ENCODE measurements around the gene VAPA.

Gene VAPA, protein sequence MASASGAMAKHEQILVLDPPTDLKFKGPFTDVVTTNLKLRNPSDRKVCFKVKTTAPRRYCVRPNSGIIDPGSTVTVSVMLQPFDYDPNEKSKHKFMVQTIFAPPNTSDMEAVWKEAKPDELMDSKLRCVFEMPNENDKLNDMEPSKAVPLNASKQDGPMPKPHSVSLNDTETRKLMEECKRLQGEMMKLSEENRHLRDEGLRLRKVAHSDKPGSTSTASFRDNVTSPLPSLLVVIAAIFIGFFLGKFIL

DNA sequence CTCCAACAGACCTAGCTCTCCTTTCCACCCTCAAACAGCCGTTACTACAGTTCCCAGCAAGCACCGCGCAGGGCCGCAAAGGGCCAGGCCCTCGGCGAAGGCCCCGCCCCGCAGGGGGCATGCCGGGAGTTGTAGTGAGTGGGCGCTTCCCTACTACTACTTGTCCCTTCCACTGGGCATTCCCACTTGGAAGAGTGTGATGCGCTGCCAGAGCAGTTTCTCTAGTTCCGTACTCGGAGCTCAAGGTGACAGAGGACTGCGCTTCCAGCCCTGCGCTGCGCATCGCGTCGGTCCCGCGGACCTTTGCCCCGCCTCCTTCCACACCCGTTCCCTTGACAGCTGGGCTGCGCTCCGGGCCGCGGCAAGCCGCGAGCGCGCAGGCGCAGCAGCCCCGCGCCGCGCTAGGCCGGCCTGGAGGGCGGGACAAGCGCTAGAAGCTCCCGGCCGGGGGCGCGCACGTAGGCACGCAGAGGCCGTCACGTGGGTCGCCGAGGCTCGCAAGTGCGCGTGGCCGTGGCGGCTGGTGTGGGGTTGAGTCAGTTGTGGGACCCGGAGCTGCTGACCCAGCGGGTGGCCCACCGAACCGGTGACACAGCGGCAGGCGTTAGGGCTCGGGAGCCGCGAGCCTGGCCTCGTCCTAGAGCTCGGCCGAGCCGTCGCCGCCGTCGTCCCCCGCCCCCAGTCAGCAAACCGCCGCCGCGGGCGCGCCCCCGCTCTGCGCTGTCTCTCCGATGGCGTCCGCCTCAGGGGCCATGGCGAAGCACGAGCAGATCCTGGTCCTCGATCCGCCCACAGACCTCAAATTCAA is at the start of gene VAPA:
Gene VAPA, plus strand, starts transcription at position 491 of the 808 bp plus-strand sequence. Its CDS starts 241 bp downstream, at position 732.
- peak; percentile 60 for DNase-seq

DNA sequence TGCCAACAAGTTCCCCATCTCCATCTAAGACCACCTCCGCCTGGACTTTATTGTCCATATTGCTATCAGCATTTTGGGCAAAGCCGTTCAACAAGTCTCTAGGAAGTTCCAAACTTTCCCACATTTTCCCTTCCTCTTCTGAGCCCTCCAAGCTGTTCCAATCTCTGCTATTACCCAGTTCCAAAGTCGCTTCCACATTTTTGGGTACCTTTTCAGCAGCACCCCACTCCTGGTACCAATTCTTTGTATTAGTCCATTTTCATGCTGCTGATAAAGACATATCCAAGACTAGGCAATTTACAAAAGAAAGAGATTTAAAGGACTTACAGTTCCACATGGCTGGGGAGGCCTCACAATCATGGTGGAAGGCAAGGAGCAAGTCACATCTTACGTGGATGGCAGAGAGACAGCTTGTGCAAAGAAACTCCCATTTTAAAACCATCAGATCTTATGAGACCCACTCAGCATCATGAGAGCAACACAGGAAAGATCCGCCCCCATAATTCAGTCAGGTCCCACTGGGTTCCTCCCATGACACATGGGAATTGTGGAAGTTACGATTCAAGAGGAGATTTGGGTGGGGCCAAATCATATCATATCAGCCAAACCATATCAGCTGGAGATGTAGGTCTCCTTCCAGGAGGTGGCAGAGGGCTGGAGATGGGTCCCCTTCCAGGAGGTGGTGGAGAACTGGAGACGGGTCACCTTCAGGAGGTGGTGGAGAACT is 47.9 kb upstream of the VAPA start:
- DNase-seq = no peak

DNA sequence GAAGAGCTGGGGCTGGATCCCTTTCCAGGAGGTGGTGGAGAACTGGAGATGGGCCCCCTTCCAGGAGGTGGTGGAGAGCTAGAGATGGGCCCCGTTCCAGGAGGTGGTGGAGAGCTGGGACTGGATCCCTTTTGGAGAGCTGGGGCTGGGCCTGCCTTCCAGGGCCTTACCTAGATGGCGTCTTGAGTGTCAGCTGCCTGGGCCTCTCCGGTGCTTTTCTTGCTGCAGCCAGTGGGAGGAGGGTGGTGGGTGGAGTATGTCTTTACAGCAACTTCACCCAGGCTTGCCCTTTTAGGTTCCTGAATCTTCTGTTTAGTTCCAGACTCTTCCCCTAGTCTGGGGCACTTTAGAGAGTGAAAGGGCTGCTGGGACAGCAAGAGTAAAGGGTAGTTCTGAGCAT is 47.2 kb upstream of the VAPA start:
- no peak for DNase-seq

DNA sequence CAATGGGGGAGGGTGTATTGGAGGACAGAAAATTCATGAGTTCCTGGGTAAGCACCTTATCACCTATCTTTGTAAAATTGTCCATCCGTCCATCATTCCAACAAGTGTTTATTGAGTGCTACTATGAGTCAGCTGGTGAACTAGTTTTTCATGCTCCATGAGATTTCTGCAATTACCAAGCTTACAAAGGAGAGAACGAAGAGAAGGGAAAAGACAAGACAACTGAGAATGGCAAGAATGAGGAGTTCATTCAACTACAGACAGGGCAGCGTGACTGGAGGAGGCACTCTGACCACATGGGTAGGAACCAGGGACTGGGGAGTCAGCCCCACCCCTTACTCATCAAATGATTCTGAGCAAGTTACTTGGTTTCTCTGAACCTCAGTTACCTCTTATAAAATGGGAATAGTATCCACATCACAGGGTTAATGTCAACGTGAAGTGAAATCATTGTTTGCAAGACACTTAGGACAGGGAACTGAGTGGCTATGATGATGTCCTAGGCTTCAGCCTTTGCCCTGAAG is 46.7 kb upstream of the VAPA start:
- no peak for DNase-seq

DNA sequence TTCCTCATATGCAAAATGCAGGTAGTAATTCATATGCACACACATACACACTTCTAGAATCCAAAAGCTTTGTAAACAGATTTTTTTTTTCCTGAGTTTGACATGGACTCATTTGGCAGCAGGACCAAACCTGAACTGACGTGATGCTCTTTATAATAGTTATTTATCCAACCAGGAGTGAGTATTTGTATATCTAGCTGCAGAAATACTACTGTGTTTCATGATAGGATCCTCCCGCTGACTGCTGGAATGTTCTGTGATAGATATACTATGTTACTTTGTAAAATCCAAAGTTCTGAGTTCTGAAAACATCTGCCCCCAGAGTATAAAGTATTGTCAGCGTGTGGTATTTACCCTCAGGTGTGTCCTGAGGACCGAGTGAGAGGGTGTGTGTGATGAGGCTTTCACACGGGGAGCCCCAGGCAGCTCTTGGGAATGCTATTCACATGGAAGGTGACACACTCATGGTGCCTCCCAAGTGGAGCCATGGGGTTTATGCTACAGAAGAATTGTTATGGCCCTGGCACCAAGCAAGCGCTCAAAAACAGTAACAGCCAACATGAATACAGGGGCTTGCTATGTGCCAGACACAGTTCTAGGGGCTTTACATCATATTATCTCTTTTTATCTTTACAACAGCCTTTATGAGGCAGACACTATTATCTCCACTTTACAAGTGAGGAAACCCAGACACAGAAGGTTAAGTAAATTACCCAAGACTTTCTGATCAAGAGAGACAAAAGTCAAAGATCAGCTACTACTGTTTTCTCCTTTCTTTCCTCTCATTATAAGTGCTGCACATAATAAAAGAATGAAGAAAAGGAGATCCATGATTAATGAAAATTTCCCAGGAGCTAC is 44.7 kb upstream of the VAPA start:
- no peak for DNase-seq

DNA sequence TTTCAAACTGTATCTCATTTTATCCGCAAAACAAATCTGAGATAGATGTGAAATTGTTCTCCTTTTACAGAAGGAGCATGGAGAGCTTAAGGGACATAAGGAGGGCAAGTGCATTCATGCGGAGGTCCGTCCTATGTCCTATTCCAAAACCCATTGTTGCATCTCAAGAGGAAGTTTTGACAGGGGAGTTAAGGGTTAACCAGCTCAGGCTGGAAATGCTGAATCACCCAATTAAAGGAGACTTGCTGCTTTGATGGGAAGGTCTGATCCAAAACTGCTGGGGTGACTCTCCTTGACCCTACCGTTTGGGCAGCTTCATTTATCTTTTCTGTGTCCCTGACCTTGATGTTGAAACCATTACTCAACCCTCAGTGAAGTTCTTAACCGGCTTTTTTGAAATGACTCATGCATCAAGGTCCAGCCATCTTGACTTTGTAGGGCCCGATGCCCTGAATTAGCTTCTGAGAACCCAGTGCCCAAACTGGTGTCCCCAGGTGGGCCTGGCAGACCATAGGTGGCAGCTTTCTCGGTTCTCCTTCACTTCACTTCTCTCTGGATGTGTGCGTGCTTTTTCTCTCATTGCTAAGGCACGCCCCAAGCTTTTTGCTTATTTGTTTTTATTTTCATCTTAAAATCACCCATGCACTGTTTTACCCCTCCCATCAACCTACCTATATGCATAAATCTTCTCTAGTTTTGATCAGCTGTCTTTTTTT is 43.9 kb upstream of the VAPA start:
- no peak for DNase-seq

DNA sequence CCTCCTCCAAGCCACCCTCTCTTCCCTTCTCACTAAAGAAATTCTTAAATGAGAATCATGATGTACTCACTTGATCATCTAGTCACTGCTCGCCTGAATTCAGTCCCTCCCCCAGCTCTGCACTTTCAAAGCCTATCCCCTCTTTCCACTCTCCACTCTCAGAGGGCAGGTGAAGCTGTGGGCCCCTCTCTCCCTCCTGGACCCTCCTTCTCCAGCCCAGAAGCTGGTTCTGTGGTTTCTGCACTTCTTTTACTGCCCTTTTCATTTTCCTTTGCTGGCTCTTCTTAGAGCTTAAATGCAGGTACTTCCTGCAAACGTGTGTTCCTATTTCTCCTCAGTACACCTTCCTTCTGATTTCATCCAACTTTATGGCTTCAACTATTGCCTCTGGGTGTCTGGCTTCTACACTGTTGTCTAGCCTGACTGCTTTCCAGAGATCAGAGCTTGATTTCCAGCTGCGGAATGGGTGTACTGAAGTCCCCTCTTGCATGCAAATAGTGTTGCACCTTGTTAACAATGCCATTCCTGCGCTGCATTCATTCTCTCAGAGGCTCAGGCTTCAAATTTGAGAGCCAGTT is 43.3 kb upstream of the VAPA start:
- no peak for DNase-seq

DNA sequence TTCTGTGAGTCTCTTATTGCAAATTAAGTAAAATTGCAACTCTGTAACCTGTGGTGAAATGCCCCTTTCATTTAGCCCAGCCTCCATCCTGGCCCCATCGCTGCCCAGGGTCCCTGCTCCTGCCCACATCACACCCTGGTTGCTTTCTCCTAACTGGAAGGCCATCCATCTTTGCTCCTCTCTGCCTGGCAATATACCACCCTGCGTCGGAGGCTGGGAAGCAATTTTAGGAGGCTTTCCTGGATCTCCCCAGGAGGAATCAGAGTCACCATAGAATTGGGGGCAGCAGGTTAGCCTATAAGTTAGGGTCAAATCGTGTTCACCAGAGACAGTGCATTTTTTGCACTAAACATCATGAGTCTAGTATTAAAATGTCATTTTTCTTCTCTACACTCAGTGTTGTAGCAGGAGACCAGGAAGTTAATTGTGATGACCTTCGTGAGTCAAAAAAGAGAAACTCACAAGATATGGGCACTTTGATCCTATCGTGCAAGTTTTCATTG is 42.5 kb upstream of the VAPA start:
- DNase-seq = no peak

DNA sequence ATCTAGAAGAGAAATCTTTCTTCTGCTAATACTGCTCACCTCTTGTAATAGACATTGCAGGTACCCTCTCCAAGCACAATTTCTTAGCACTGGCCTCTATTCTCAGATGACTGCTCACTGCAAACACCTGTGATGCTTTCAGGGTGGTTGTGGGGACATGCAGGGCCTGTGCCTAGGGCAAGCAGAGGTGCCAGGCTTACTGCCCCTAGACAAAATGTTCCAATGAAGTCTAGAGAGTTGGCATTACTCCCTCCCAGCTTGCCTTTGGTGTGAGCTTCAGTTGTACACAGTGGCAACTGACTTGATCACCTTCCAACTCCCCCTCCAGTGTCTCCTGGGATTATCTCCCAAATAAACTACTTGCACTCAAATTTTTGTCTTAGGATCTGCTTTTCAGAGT is 41.0 kb upstream of the VAPA start:
- DNase-seq = no peak

DNA sequence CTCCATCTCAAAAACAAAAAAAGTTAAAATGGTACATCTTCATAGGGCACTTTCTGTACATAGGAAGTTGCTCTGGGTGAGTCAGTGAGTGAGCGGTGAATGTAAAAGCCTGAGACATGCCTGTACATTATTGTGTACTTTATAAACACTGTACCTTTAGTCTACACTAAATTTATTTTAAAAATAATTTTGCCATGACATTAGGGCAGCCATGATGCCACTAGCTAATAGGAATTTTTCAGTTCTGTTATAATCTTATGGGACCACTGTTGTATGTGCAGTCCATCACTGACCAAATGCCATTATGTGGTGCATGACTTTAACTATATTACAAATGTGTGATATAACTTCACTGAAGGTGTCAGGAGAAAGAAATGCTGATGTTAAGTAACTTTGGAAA is 39.1 kb upstream of the VAPA start:
- no peak for DNase-seq

DNA sequence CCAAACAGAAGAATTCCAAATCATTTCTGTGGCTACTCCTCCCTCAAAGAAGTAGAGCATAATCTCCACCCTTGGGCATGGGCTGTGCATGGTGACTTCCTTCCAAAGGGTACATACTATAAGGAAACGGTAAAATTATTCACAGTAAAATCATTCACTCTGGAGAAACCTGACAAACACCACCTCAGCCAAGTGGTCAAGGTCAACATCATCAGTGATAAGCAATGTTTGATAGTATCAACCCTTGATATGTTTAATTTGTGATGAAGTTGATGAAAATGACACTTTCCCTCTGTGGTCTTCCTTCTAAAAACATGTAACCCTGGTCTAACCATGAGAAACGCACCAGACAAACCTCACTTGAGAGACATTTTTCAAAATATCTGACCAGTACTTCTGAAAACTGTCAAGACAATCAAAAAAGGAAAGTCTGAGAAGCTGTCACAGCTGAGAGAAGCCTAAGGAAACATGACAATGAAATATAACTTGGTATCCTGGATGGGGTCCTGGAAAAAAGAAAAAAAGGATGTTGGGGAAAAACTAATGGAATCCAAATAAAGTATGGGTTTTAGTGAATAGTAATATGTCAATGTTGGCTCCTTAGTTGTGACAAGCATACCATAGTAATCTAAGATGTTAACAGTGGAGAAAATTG is 37.5 kb upstream of the VAPA start:
- no peak for DNase-seq

DNA sequence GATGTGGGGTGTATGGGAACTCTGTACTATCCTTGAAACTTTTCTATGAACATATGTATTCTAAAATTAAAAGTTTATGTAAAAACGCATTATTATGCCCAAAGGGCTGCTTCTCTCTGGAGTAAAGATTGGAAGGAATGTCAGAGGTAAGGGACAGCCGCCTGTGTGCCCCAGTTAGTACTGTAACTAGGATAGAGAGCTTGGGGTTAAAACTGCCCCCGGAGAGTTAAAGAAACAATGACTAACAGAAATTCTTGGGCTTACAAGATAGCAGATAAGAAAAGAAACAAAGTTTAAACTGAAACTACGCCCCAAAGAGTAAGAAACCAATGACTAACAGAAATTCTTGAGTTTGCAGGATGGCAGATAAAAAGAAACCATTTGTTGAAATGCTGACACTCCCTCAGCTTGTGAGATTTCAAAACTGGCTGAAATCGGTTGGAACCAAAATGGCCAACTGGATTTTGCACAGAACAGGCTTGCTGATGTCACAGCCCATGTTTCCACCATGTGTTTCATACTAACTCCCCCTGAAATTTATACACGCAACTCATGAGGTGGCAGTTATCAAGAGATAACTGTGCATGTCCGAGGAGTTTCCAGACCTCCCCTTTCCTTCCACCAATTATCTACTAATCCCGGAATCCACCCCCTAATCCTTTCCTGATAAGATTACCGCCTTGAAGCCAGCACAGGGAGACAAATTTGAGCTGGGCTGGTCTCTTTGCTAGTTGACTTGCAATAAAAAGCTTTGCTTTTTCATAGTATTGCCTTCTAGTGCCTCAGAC is 36.8 kb upstream of the VAPA start:
- no peak for DNase-seq

DNA sequence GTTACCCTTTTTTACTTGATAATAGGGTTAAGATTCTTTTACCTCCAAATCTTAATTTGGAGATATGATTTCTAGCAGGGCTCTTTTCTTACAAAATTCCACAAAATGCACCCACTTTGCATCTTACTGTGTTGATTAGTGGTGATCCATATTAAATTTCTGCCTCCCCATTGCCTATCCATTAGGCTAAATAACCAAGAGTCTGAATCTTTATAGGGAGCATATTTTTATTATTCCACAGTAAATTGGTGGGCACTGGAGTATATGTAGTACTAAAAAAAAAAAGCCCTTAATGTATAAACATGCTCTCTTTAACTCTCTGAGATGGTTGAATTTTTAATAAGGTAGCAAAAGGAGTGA is 36.2 kb upstream of the VAPA start:
- DNase-seq = no peak

DNA sequence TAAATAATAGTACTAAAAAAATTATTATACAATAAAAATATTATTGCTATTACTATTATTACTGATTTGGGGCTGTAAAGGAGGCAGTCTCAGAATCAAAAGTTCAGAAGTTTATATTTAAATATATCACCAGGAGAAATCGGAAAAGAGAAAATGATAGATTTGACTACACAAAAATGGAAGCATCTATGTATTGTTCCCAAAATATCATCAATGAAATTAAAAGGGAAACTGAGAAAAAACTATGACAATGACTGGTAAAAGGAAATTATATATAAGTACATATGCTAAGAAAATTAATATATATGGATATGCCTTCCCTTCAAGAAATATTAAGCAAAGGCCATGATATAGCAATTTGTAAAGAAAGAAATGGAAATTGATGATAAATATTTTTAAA is 35.7 kb upstream of the VAPA start:
- no peak for DNase-seq

DNA sequence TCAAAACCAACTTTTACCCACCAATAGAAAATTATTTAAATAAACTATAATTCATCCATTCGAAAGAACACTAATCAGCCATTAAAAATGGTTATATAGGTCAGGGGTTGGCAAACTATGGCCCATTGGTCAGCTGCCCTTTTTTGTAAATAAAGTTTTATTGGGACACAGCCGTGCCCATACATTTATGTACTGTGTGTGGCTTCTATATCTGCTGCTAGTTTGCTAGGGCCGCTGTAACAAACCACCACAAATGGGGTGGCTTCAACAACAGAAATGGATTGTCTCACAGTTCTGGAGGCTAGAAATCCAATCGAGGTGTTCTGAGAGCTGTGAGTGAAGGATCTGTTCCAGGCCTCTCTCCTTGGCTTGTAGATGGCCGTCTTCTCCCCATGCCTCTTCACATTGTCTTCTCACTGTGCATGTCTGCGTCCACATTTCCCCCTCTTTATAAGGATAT is 35.0 kb upstream of the VAPA start:
- DNase-seq = no peak

DNA sequence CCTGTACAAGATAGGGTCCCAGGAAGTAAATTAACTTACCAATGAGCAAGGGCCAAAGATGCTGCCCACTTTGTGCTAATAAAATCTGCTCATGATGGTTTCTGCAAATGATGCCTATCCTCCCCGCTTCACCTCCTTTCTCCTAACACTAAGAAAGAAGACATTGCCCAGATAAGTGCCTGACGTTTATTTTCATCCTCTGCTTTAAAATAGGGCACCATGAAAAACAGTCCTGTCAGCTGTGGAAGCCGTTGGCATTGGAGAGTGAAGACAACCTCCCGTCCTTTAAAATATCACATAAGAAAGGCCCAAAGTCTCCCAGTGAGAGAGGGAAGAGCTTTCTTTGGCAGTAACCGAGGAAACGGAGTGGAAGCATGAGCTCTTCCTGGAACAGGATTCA is 29.7 kb upstream of the VAPA start:
- DNase-seq = no peak

DNA sequence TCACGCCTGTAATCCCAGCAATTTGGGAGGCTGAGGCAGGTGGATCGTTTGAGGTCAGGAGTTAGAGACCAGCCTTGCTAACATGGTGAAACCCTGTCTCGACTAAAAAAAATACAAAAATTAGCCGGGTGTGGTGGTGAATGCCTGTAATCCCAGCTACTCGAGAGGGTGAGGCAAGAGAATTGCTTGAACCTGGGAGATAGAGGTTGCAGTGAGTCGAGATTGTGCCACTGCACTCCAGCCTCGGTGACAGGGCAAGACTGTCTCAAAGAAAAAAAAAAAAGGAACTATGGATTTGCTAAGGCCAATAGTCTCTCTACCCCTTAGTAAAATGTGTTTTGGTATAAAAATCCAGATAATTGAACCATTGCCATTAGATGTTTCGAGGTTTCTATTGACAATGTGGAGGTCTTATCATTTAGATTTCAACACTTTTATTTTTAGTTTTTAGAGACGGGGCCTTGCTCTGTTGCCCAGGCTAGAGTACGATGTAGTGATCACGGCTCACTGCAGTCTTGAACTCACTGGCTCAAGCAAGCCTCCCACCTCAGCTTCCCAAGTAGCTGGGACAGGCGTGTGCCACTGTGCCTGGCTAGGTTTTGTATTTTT is 29.2 kb upstream of the VAPA start:
- no peak for DNase-seq

DNA sequence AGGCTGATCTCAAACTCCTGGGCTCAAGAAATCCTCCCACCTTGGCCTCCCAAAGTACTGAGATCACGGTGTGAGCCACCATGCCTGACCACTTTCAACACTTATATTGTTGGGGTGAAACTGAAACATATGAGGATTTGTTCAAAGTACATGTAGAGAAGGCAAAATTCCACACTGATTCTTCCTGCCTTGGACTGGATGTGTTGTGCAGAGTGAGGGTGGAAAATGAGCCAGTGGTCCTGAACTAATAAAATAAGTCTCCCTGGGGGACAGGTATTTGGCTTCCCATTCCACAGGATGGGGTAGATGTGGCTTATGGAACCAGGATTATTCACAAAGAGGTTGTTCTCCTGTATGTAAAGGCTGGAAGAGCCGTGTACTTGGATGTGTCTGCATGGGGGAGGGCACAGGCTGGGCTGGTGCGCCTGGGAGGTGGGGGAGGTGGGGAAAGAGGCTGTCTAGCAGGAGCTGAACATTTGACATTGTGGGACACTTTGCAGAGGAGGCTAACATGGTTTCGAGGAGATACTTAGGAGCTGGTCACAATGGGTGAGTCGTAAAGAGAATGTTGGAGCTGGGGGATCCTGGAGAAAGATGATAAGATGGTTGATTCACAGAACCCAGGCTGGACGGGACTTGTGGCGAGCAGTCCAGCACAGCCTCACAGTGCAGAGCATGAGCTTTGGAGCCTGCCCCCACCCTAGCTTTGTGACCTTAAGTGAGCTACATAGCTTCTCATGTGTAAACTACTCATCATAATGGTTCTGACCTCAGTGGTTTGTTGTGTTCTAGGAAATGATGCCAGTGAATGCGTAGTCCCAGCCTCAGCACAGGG is 28.4 kb upstream of the VAPA start, which contains the start of gene TXNDC2:
Gene TXNDC2, plus strand, starts transcription at position 804 of the 835 bp plus-strand sequence. CDS start 708 bp downstream, outside the sequence.
- no peak for DNase-seq

DNA sequence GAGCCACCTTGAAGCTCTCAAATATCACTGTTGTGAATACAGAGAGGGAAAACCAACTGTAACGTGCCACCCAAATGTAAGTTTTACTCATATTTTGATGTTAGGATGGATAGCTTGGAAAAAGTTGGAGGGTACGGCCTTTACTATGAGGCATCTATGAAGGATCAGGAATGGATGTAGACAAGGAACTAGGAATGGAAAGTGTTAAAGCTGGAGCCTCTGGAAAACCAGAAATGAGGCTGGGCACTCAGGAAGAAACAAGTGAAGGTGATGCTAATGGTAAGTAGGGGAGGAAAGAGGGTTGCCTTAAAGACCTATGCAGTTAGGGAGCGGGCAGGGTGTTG is 27.8 kb upstream of the VAPA start:
- no peak for DNase-seq

Measured in cortex of kidney (tissue), 1 donor.